Mesenchymal stem cell (in vitro differentiated cells and primary cell): ENCODE results near the gene PPP4R3C. TPM values are rescaled to one million over a fixed set of nuclear protein-coding genes. Genes with fewer than 3 reads are reported as not detected.

Experiments used
- DNase-seq: peaks from one replicate; pipeline ENCODE4 v3.0.0-alpha.2; 2013
- H2AFZ ChIP-seq: one replicate; pipeline ENCODE4 v1.6.1; 2013; ENCODE audit warnings: low read depth, mild to moderate bottlenecking, control low read depth, inconsistent platforms, low read length, moderate library complexity
- H2AK5ac ChIP-seq: 2 replicates; pipeline ENCODE4 v1.6.1; 2013; ENCODE audit warnings: low read length, moderate library complexity, mild to moderate bottlenecking, inconsistent platforms; ENCODE audit not compliant: severe bottlenecking
- H2BK120ac ChIP-seq: one replicate; pipeline ENCODE4 v1.6.1; 2013; ENCODE audit warnings: low read depth, mild to moderate bottlenecking, inconsistent platforms, low read length, moderate library complexity
- H2BK12ac ChIP-seq, 2 experiments: one replicate each; pipeline ENCODE4 v1.6.1; 2013; ENCODE audit warnings: inconsistent platforms in 2 of 2, low read length in 2 of 2, mild to moderate bottlenecking in 2 of 2, moderate library complexity in 2 of 2, control low read depth in 1 of 2
- H2BK15ac ChIP-seq: one replicate; pipeline ENCODE4 v1.6.1; 2013; ENCODE audit warnings: mild to moderate bottlenecking, low read depth, inconsistent platforms; ENCODE audit not compliant: poor library complexity, severe bottlenecking
- H2BK5ac ChIP-seq: 2 replicates; pipeline ENCODE4 v1.6.1; 2013; ENCODE audit warnings: low read depth, mild to moderate bottlenecking, low read length, control low read depth, inconsistent platforms; ENCODE audit not compliant: poor library complexity, severe bottlenecking
- H3K14ac ChIP-seq, 2 experiments: one replicate each; pipeline ENCODE4 v1.6.1; 2013; ENCODE audit warnings: inconsistent platforms in 2 of 2, low read length in 2 of 2, control low read depth in 1 of 2, mild to moderate bottlenecking in 1 of 2, moderate library complexity in 1 of 2
- H3K18ac ChIP-seq, 2 experiments: one replicate each; pipeline ENCODE4 v1.6.1; 2013; ENCODE audit warnings: inconsistent platforms in 2 of 2, low read length in 2 of 2, control low read depth in 1 of 2, low read depth in 1 of 2, mild to moderate bottlenecking in 1 of 2
- H3K23ac ChIP-seq, 2 experiments: one replicate each; pipeline ENCODE4 v1.6.1; 2013; ENCODE audit warnings: inconsistent platforms in 2 of 2, low read length in 2 of 2, mild to moderate bottlenecking in 2 of 2, moderate library complexity in 2 of 2, control low read depth in 1 of 2
- H3K27ac ChIP-seq: 2 replicates; pipeline ENCODE4 v1.5.1; 2013; ENCODE audit warnings: mild to moderate bottlenecking, moderate library complexity, low read length, control low read depth, inconsistent platforms; ENCODE audit not compliant: poor library complexity, severe bottlenecking
- H3K27me3 ChIP-seq, 2 experiments: 2 replicates each; pipeline versions ENCODE4 v1.6.1 to v1.7.0; 2013; ENCODE audit warnings: low read length in 2 of 2, mild to moderate bottlenecking in 2 of 2, moderate library complexity in 2 of 2, control low read depth in 1 of 2, inconsistent platforms in 1 of 2; ENCODE audit not compliant: control insufficient read depth in 1 of 2, insufficient read depth in 1 of 2
- H3K36me3 ChIP-seq, 2 experiments: 2 replicates each; pipeline versions ENCODE4 v1.6.1 to v1.7.0; 2013; ENCODE audit warnings: low read length in 2 of 2, control low read depth in 1 of 2, inconsistent platforms in 1 of 2, low read depth in 1 of 2, mild to moderate bottlenecking in 1 of 2; ENCODE audit not compliant: insufficient read depth in 2 of 2, control insufficient read depth in 1 of 2
- H3K4ac ChIP-seq, 2 experiments: one replicate each; pipeline ENCODE4 v1.6.1; 2013; ENCODE audit warnings: inconsistent platforms in 2 of 2, low read length in 2 of 2, mild to moderate bottlenecking in 2 of 2, moderate library complexity in 2 of 2, control low read depth in 1 of 2, low read depth in 1 of 2
- H3K4me1 ChIP-seq: 2 replicates; pipeline ENCODE4 v1.6.1; 2013; ENCODE audit warnings: low read depth, low read length, control low read depth; ENCODE audit not compliant: control insufficient read depth, insufficient read depth
- H3K4me2 ChIP-seq: 2 replicates; pipeline ENCODE4 v1.6.1; 2013; ENCODE audit warnings: low read length, mild to moderate bottlenecking, inconsistent platforms; ENCODE audit not compliant: poor library complexity, severe bottlenecking
- H3K4me3 ChIP-seq, 2 experiments: 2 replicates each; pipeline versions ENCODE4 v1.5.1 to v1.7.0; 2013; ENCODE audit warnings: low read length in 2 of 2, mild to moderate bottlenecking in 2 of 2, control low read depth in 1 of 2, low read depth in 1 of 2; ENCODE audit not compliant: insufficient read depth in 1 of 2
- H3K79me1 ChIP-seq: replicated peaks from 2 replicates; pipeline ENCODE4 v1.6.1; 2013; ENCODE audit warnings: mild to moderate bottlenecking, control low read depth, low read length, inconsistent platforms; ENCODE audit not compliant: poor library complexity, severe bottlenecking
- H3K9ac ChIP-seq: 2 replicates; pipeline ENCODE4 v1.7.0; 2013; ENCODE audit warnings: mild to moderate bottlenecking, low read length, moderate library complexity
- H3K9me3 ChIP-seq: 2 replicates; pipeline ENCODE4 v1.7.0; 2013; ENCODE audit warnings: mild to moderate bottlenecking, low read length; ENCODE audit not compliant: control insufficient read depth
- H4K8ac ChIP-seq: one replicate; pipeline ENCODE4 v1.6.1; 2013; ENCODE audit warnings: inconsistent platforms, mild to moderate bottlenecking, low read length, moderate library complexity
- H4K91ac ChIP-seq: one replicate; pipeline ENCODE4 v1.6.1; 2013; ENCODE audit warnings: mild to moderate bottlenecking, low read length, inconsistent platforms
- WGBS: methylation state at CpG from one replicate; pipeline ENCODE4 v1.1.7; 2013; ENCODE audit warnings: mixed read lengths; 5-methylcytosine and 5-hydroxymethylcytosine counted together
- polyA plus RNA-seq, 2 experiments: library from polyadenylated mRNA; stranded (reverse); fragments of 200-250 nt; gene quantifications; one replicate each; pipeline ENCODE4 v1.2.3, GENCODE V29; 2013

The PPP4R3C gene
- polyA plus RNA-seq (2013, experiment 1 of 2): not detected
- not detected for polyA plus RNA-seq (2013, experiment 2 of 2)

- no peak within 1 kb of the TSS for H2BK120ac ChIP-seq
- H2BK15ac ChIP-seq: no peak within 1 kb of the TSS
- H3K27me3 ChIP-seq: no peaks in the 10 kb centered on the region
- no peak within 1 kb of the TSS for H2BK5ac ChIP-seq
- no peak within 1 kb of the TSS for H3K23ac ChIP-seq
- no peak within 1 kb of the TSS for H3K4me3 ChIP-seq
- H3K4me1 ChIP-seq: no peaks in the 10 kb centered on the region
- WGBS: 86% methylated on average over 14 of the region's 14 CpGs
- no peaks in the 10 kb centered on the region for H3K79me1 ChIP-seq
- DNase-seq: no peak
- no peak within 1 kb of the TSS for H2AK5ac ChIP-seq
- no peak within 1 kb of the TSS for H3K4ac ChIP-seq
- no peak within 1 kb of the TSS for H3K18ac ChIP-seq
- no peak within 1 kb of the TSS for H3K14ac ChIP-seq
- H2AFZ ChIP-seq: no peak within 1 kb of the TSS
- H2BK12ac ChIP-seq: no peak within 1 kb of the TSS
- no peaks in the 10 kb centered on the region for H3K9me3 ChIP-seq
- H3K9ac ChIP-seq: no peak within 1 kb of the TSS
- no peak within 1 kb of the TSS for H3K27ac ChIP-seq
- no peak within 1 kb of the TSS for H3K4me2 ChIP-seq
- no peak within 1 kb of the TSS for H4K91ac ChIP-seq
- no peaks in the 10 kb centered on the region for H3K36me3 ChIP-seq
- no peak within 1 kb of the TSS for H4K8ac ChIP-seq
Observed at GRCh38 chrX:27463187-27463586, at the start of gene PPP4R3C. PPP4R3C (minus strand) TSS chrX:27463341; CDS start chrX:27463296, 45 bp downstream.

DNA sequence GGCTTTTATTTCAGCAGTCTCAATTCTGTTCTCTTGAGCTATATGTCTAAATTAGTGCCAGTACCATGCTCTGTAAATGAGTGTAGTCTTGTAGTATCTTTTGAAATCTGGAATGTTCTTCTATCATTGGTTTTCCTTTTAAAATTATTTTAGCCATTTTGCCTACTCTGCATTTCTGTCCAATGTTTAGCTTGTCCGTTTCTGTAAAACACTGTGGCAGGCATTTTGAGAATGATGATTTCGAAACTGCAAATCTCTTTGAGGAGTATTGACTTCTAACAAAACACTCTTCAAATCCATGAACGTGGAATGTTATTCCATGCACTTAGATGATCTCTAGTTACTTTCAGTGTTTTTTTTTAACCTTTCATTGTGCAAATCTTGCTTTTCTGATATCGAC, 28.3 kb upstream of the PPP4R3C start:
- Histone ChIP-seq H3K36me3 (no peaks in the 10 kb centered on the region), H3K4me2 (no peak overlapping the region), H3K27me3 (no peaks in the 10 kb centered on the region), H3K9ac (no peak overlapping the region), H2BK5ac (no peak overlapping the region), H3K27ac (no peak overlapping the region), H3K9me3 (no peaks in the 10 kb centered on the region), H3K14ac (no peak overlapping the region), H3K79me1 (no peaks in the 10 kb centered on the region), H3K4me3 (no peak overlapping the region), H2BK12ac (no peak overlapping the region), H2BK120ac (no peak overlapping the region), H2AFZ (no peak overlapping the region), H3K18ac (no peak overlapping the region), H3K4me1 (no peaks in the 10 kb centered on the region), H3K23ac (no peak overlapping the region), H2BK15ac (no peak overlapping the region), H3K4ac (no peak overlapping the region), H4K91ac (no peak overlapping the region), H2AK5ac (no peak overlapping the region), H4K8ac (no peak overlapping the region)
- 81% methylated on average over 2 of the region's 4 CpGs for WGBS
- no peak for DNase-seq

GRCh38 chrX:27466051-27466450, 2.9 kb upstream of the PPP4R3C start:
- WGBS: no CpG with 5 or more reads among the region's 1 CpG
- H3K27ac ChIP-seq: no peak overlapping the region
- DNase-seq: no peak

DNA sequence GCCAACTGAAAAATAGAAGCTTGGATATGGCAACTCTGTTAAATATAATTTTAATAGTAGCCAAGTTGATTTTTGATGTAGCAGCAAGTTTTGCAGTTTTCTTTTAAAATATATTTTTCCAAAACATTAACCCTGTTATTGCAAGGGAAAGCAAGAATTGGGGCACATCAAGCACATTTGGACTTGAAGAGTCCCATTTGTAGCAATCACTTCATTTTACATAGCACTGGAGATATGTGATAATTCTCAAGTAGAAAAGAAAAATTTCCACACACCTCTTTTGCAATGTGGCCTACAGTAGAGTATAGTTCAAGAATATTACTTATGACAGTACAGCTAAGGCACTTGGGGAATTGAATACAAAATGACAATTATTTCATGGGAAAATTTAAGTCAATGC, 1.9 kb upstream of the PPP4R3C start:
- H3K9ac ChIP-seq: no peak overlapping the region
- no peak overlapping the region for H3K27ac ChIP-seq
- no peak overlapping the region for H2BK5ac ChIP-seq
- H3K27me3 ChIP-seq: no peaks in the 10 kb centered on the region
- no peak overlapping the region for H2BK15ac ChIP-seq
- H3K9me3 ChIP-seq: no peaks in the 10 kb centered on the region
- H2AFZ ChIP-seq: no peak overlapping the region
- no peak overlapping the region for H3K23ac ChIP-seq
- H4K91ac ChIP-seq: no peak overlapping the region
- no peak overlapping the region for H4K8ac ChIP-seq
- no peak overlapping the region for H3K18ac ChIP-seq
- no peaks in the 10 kb centered on the region for H3K79me1 ChIP-seq
- H2AK5ac ChIP-seq: no peak overlapping the region
- H3K4me1 ChIP-seq: no peaks in the 10 kb centered on the region
- H3K4ac ChIP-seq: no peak overlapping the region
- no peak overlapping the region for H3K4me3 ChIP-seq
- H2BK12ac ChIP-seq: no peak overlapping the region
- no peak overlapping the region for H3K4me2 ChIP-seq
- no peak for DNase-seq
- no peak overlapping the region for H2BK120ac ChIP-seq
- H3K36me3 ChIP-seq: no peaks in the 10 kb centered on the region
- no peak overlapping the region for H3K14ac ChIP-seq

More at GRCh38 chrX:27466051-27466450, 2.9 kb upstream of the PPP4R3C start:
- Histone ChIP-seq H3K23ac (no peak overlapping the region), H3K18ac (no peak overlapping the region), H3K79me1 (no peaks in the 10 kb centered on the region), H3K9me3 (no peaks in the 10 kb centered on the region), H3K14ac (no peak overlapping the region), H3K9ac (no peak overlapping the region), H3K4me2 (no peak overlapping the region), H3K4me1 (no peaks in the 10 kb centered on the region), H3K4ac (no peak overlapping the region), H4K8ac (no peak overlapping the region), H2BK12ac (no peak overlapping the region), H3K27me3 (no peaks in the 10 kb centered on the region), H3K36me3 (no peaks in the 10 kb centered on the region), H2BK5ac (no peak overlapping the region), H2BK15ac (no peak overlapping the region), H4K91ac (no peak overlapping the region), H2AK5ac (no peak overlapping the region), H2AFZ (no peak overlapping the region), H2BK120ac (no peak overlapping the region), H3K4me3 (no peak overlapping the region)
